Gastrocnemius medialis (tissue), 4 donors: Measurements from ENCODE around the gene CMPK2.

ENCODE experiments used
- CTCF ChIP-seq, 5 experiments: fragments of 450-650 bp in 3 of 5; fragments of 200-600 bp in 2 of 5; sonication (generic) in 2 of 5; IDR thresholded peaks in 4 of 5; conservative IDR thresholded peaks in 1 of 5; 1 replicate in 4 of 5; 2 replicates in 1 of 5; pipeline ENCODE4 v1.5.1; 2016 to 2019; ENCODE audit warnings: antibody characterized with exemption in 5 of 5, mild to moderate bottlenecking in 3 of 5, moderate library complexity in 3 of 5
- POLR2A ChIP-seq, 2 donors: fragments of 450-650 bp; IDR thresholded peaks; one replicate each; pipeline ENCODE4 v1.6.1; 2017; ENCODE audit warnings: antibody characterized with exemption in 2 of 2, mild to moderate bottlenecking in 2 of 2, moderate library complexity in 2 of 2

GRCh38 chr2:6808426-6808825 lies 57.3 kb downstream of the CMPK2 start:
- TF ChIP-seq POLR2A (IDR thresholded peaks at IDR 0.05), result no peak
- no peak for TF ChIP-seq CTCF (IDR thresholded peaks at IDR 0.05 in 4 of 5, conservative IDR thresholded peaks at IDR 0.05 in 1 of 5)
